HG03432 (cell line): ENCODE measurements around the gene LSM14B.

Experiments used
- ATAC-seq: cut with Tn5 transposase; IDR thresholded peaks from one replicate; pipeline ENCODE4 v1.9.1; 2021; ENCODE audit warnings: mild to moderate bottlenecking, moderate library complexity; ENCODE audit not compliant: unreplicated experiment

Gene LSM14B

DNA sequence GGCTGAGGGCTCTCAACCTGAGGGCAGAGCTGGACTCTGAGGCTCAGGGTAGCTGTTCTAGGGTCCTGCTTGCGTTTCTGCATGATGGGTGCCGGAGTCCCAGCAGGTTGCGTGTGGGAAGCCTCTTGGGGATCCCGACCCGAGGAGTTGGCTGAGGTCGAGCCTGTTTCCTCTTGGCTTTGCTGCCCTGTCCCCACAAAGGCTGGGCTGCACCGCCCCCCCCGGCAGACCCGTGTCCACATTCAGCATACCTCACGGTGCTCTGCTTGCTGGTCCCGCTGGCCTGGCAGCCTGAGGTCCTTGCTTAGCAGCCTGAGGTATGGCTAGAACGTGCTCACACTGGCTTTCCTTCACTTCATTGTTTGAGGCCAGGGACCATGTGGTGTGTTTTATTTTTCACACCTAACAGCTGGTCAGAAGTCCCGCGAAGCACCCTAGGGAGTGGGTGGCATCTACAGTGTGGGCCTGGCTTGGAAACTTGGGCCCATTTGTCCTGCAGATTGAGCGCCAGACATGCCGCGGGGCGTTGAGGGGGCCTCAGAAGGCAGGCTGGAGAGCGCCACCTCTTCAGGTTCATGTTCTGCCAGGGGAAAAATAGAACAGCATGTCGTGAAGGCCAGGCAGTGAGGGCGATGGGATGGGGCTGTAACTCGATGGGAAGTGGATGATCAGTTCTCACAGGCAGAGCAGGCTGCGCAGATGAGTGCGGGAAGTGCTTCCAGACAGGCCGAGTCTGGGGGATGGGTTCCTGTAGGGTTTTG, 9.5 kb downstream of the LSM14B start:
- no peak for ATAC-seq

GRCh38 chr20:62132421-62132820, 10.1 kb downstream of the LSM14B start:
- ATAC-seq: no peak

DNA sequence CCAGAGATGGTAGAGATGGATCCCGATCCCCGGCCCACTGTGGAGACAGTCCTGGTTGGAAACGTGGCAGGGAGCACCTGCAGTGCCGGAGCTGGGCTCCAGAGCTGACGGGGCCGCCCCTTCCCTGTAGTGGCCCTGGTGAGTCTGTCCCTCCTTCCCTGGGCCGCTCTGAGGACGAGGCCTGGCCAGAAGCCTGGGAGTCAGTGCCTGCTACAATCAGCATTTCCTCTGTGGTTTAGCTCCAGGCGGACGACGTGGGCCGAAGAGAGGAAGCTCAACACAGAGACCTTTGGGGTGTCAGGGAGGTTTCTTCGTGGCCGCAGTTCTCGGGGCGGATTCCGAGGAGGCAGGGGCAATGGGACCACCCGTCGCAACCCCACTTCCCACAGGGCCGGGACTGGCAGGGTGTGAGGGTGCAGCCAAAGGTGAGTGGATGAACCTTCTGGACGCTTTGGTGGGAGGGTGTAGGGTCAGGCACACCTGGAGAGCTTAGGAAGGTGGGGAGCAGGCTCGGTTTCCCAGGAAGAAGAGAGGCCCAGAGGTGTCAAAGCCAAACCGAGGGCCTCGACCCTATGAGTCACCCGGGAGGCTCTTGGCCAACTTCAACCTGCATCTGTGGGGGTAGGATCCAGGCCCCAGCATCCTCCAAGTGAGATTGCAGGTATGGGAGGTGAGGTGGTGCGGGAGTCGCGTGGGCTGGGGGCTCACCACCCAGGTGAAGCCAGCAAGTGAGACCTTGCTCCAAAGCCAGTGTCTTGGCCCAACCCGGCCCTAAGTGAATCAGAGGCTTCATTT, 11.0 kb downstream of the LSM14B start:
- ATAC-seq: no peak

DNA sequence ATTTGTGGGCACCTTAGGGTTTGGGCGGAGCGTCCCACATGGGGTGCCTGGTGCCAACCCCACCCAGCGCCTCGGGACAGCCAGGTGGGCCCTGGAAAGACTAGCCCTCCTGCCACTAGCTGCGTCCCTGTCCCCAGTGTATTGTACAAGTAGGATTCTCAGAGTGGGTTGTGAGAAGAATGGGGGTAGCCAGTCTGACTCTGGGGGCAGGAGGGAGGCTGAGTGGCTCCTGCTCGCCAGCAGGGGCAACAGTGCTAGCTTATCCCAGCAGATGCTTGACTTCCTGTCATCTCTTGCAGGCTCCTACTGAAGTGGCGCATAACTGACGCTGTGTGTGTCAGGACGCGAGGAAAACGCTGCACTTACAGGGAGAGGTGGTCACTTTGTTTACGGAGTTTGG, 11.6 kb downstream of the LSM14B start:
- no peak for ATAC-seq

DNA sequence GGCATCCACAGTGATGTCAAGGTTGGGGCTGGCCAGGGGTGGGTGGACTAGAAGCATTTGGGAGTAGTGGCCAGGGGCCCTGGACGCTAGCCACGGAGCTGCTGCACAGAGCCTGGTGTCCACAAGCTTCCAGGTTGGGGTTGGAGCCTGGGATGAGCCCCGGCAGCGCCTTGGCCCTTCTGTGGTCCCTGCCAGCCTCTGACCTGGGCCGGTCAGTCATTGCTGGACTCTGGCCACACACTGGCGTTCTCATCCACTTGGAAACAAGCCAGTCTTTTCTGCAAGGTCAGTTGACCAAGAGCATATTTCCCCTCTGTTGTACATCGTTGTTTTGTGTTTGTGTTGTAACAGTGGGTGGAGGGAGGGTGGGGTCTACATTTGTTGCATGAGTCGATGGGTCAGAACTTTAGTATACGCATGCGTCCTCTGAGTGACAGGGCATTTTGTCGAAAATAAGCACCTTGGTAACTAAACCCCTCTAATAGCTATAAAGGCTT, 12.5 kb downstream of the LSM14B start:
- no peak for ATAC-seq

- no peak for ATAC-seq
These were observed 13.4 kb downstream of the LSM14B start for GRCh38 chr20:62135573-62136266.

GRCh38 chr20:62136283-62137091, 14.2 kb downstream of the LSM14B start:
- ATAC-seq: no peak

DNA sequence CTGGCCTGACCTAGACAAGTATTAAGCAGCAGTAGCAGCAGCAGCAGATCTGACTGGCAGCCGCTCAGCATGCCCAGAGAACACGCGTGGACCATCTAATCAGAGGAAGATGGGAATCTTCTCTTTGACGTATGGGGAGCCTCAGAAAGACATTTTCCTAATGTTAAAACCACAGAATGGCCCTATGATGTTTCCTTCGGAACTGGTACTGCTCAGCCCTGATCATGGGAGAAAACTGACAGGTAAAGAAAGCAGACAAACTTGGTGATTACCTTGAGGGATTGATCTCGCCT, 14.8 kb downstream of the LSM14B start:
- no peak for ATAC-seq

- ATAC-seq: no peak
These were observed 15.4 kb downstream of the LSM14B start for GRCh38 chr20:62137478-62138203.

DNA sequence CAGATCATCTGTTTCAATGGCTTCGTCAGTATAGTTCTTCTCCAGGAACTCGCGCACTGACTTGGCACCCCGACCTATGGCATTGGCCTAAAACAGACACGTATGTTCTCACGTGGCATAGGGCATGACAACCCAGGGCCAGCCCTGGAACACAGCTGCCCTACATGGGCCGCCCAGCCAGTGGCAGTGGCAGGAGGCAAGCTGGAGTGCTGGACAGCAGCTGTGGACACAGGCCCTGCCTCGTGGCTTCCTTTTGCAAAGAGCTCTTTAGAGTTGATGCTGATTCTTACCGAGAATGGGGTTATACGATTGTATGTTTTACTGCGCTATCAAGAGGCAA, 15.9 kb downstream of the LSM14B start:
- ATAC-seq: no peak

GRCh38 chr20:62138912-62139311, 16.6 kb downstream of the LSM14B start:
- no peak for ATAC-seq

DNA sequence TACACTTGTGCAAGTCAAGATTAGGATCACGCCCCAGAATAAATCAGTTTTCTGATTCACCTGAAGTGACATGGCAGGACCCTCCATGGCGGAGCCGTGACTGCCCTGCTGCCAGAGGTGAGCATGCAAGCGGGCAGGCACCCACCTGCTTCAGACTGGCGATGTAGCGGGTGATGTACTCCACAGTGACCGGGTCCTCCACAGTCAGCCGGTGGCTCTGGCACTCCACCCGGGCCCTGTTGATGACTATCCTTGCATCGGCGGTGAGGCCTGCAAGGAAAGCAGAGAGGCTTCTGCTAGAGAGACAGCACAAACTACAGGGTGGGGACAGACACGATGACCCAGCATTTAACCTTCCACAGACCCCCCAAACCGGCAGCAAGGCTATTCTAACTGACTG, 17.4 kb downstream of the LSM14B start:
- no peak for ATAC-seq

- no peak for ATAC-seq
These were observed 18.7 kb downstream of the LSM14B start for GRCh38 chr20:62141043-62141396.

DNA sequence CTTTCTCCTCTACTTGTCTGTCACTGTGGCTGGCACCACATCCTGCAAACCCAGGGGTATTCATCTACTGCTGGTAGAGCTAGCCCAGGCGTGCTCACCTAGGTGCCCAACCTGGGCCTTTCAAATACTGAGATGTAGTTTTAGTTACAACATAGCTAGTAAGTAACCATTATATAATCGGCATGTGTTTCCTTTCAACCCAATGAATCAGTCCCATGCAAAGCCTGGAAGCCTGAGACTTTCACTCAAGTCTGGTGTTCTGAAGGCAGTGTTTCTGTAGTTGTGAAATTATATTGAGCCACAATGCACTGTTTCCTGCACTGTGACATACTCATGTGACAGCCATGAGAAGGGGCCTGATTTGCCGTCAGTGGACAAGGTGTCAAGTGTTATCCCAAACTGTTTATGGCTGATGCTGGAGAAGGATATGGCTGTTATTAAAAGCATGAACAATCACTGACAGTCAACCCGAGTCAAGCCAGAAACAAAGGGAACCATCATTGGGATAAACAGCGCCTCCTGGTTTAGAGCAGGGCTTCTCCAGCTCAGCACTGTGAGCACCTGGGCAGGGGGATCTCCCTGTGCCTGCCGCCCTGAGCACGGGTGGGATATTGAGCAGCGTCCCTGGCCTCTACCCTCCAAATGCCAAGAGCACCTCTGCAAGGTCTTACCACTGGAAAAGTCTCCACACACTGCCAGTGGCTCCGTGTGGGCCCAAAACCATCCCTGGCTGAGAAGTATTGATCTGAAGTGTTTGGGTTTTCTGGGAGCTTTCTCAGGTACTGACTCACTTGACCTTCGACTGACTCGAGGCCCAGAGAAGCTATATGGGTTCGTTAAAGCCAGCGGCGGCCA, 19.3 kb downstream of the LSM14B start:
- ATAC-seq: no peak

DNA sequence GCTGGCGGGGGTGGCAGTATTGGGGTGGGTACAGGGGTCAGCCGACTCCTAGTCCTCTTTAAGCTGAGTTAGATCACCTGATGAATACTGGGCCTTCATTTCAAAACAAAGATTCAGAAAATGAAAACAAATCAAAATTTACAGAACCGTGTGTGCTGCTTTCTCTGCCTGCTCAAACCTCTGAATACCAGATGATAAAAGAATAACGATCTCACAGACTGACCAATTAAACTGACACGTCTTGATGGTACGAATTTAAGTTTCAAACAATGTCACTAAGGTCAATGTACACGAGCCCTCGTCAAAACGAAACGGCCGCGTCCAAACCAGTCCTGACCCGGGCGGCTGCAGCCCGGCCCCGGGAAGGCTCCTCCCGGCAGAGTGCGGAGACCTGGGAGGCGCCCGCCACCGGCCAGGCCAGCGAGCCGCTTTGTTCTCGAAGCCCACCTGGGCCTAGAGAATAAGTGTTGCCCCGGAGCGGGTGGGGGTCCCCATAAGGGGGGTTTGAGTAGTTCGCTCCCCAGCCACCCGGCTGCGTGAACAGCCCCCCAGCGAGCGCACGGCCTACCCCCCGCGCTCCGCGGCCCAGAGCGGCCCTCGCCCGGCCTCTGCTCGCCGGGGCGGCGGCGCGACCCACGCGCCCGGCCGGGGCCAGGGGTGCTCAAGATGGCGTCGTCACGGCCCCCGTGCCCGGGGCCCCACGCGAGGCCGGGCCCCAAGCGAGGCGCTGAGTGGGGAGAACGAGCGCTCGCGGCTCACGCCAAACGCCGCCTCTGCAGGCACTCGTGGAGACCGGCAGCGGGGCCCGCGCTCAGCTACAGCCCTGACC, 20.2 kb downstream of the LSM14B start:
- ATAC-seq: peak; percentile 19

DNA sequence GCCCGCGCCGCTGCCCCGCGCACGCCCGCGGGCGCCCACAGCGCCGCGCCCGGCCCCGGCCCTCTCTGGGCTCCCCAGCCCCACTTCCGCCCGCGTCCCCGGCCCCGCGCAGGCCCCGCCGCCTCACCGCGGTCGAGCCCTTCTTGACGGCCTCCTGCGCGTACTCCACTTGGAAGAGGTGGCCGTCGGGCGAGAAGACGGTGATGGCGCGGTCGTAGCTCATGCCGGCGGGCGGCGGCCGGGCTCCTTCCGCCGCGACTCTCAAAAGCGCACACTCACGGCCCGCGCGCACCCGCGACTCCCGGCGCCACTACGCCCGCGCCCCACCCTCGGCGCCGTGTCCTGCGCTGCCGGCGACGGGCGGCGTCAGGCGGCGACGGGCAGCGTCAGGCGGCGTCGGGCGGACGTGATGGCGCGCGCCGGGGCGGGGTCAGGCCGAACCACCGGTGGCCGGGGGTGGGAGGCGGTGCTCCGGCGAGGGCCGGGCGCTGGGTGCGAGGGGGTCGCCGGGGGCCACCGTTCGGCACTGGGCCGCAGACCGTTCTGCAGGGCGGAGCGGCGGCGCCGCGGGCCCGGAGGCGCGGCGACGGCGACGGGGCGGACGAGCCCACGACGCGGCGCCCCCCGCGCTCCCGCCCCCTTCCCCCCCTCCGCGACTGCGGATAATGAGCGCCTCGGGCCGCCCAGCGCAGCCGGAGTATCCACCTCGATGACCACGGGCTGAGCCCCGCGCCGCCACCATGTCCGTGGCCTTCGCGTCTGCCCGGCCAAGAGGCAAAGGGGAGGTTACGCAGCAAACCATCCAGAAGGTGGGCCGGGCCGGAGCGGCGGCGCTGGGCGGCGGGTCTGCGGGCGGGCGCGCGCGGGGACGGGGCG, 21.0 kb downstream of the LSM14B start, which contains the start of the genes PSMA7 and SS18L1:
Gene PSMA7, minus strand, starts transcription at position 314 of the 876 bp plus-strand sequence. Its CDS starts 91 bp downstream, at position 223.
Gene SS18L1, plus strand, starts transcription at position 689 of the 876 bp plus-strand sequence. Its CDS starts 52 bp downstream, at position 741.
- peak; percentile 83 for ATAC-seq
